Fibroblast of skin of left biceps (primary cell): ENCODE data around the gene RNF4.
"Not testable (repeated sequence)": the region's sequence is repeated elsewhere in the genome, so short reads cannot be mapped to it uniquely, and the experiment has no call there.

ENCODE experiments used
- DNase-seq, 2 experiments: peaks; one replicate each; pipeline ENCODE4 v3.0.0-alpha.2; 2013; ENCODE audit warnings: low read depth in 2 of 2

The RNF4 gene

DNA sequence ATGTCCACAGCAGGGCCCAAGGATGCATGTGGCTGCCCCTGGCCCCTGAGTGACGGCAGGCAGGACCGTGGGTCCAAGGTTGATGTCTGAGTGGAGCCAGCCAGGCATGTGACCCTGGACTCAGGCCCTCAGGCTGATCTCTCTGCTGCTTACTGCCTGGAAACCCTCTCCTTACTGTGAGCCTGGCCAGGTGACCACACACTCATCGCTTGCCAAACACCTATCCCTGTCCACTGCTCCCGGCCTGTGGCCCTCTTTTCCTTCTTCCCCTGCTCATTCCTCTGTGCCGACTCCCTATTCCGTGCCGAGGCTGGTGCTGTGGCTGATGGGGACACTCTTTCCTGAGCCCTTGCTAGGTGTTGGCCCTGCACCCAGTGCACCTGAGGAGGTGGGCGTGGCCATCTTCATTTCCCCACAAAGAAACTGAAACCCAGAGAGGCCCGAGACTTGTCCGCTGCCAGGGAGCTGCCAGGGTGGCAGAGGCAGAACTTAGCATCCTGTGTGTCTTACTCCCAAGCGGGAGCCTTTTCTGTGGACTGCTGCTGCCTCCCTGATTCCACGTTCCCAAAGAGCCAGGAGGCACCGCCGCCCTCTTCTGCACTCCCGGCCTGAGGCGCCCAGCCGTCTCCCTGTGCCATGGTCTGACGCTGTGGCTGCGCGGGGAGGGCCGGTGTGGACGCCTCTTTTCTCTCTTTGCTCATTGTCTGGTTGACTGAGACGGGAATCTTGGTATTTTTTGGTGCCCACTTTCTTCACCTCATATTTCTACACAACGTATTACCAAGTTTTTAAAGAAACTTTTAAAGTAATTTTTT is 11.2 kb upstream of the RNF4 start:
- DNase-seq: no peak

DNA sequence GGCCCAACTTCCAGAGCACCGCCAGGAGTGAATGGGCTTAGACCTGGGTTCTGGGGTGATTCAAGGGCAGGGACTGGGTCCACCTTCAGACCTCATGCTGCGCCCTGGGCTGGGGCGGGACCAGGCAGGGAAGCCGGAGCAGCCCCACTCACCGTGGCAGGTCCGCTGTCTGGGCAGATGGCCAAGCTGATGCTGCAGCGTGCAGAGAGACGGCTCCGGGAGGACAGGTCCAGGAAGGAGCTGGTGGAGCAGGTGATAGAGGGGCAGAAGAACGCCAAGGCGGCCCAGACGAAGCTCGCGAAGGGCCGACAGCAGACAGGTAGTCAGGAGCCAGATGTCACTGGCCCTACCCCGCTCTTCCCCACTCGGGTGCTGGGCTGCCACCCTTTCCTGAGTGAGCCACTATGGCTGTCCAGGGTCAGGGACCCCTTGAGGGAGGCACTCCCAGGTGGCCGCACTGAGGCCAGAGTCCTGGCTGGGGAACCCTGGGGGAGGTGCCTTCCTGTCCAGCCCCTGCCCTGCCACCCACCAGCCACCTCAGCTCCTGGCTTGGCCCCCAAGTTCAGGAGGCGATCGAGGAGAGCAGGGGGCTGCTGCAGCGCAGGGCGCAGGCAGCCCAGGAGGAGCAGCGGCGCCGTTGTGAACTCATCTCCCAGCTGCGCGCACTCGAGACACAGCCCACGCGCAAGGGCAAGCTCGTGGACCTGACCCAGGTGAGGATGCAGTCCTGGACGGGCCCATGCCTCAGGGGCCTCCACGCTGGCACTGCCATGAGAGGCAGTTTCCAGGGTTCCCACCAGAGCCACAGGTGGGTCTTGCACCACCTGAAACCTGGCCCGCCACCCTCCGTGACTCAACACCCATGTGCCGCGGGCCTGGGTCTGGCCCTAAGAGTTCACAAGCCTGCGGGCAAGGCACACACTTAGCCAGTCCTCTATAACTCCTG is 10.1 kb upstream of the RNF4 start:
- DNase-seq: no peak

DNA sequence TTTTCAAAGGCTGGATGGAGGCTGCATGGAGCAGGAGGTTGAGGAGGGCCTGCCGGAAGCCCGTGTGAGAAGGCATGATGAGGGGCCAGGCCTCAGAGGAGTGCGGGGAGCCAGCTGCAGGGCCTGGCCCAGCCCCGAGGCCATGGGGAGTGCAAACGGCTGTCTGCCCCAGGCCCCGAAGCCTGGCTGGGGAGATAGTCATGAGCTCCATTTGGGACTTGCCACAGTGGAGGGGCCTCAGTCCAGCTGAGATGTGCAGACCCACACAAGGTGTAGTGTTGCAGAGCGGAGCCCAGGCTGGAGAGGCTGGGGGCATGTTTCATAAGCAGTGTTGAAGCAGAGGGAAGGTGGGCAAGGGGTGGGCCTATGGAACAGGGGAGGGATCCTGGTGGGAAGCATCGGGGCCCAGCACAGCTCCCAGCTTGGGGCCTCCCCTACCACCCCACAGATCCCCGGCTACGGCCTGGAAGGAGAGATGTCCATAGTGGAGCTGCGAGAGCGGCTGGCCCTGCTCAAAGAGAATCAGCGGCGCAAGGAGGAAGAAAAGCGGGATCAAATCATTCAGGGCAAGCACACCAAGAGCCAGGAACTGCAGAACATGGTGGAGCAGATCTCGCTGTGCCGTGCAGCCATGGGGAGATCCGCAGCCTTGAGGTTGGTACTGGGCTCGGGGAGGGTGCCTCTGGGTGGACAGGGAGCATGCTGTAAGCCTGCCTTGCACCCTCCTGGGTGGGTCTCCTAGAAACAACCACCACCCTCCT is 9.1 kb upstream of the RNF4 start:
- DNase-seq: no peak

DNA sequence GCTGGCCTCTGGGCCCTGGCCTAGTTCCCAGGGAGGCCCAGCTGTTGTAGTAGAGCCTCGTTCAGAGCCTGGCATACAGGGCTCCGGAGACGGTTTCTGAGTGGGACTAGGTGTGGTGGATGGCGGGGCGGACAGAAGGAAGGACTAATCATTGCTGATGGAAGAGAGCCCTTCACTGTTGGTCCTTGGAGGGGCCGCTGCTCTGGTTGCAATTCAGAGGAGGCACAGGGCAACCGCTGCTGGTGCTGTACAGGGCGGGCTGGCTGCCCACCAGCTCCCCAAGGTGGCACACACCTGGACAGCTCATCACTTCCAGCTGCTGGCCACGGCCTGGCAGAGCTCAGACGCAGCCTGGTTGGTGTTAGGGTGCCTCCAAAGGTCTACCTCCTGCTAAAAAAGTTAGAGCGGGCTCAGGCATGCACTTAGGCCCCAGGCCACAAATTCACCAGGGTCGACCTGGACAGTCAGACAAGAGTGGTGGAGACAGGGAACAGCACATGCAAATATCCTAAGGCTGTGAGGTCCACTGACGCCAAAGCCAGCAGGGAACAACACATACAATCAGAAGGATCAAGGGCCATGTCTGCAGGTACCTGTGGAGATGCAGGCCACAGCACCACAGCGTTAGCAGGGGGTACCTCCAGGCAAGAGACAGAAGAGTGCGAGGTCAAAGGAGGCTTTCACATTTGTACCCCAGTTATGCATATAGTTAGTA is 7.5 kb upstream of the RNF4 start:
- DNase-seq: no peak

DNA sequence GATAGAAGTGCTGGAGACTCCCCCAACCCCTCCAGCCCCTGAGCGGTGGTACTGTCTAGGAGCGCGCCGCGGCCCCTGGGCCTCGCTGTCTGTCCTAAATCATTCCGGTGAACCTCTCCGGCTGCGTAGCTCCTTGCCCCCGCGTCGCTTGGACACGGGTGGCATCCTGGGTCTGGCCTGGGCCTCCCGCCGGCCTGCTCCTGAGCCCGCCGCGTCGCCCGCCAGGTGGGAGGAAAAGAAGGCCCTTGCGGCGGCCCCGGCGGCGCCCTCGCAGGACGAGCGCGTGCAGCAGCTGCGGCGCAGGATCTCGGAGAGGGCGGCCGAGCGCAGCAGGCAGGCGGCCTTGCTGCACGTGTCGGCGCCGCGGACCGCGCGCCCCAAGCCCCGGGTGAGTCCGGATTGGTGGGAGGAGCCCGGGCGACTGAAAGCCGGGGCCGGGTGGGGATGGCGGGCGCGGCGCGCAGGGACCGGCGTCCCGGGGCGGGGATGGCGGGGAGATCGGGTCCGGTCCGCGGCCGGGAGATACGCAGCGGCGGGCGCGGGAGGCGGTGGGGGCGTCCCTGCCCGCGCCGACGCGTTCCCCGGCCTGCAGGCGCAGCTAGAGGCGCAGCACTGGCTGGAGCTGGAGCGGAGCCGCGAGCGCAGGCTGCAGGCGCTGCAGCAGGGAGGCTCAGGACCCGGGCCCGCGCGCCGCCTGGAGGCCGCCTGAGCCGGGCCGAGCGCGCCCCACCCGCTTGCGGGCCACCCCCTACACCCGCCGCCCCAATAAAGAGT is 6.5 kb upstream of the RNF4 start:
- no peak for DNase-seq

DNA sequence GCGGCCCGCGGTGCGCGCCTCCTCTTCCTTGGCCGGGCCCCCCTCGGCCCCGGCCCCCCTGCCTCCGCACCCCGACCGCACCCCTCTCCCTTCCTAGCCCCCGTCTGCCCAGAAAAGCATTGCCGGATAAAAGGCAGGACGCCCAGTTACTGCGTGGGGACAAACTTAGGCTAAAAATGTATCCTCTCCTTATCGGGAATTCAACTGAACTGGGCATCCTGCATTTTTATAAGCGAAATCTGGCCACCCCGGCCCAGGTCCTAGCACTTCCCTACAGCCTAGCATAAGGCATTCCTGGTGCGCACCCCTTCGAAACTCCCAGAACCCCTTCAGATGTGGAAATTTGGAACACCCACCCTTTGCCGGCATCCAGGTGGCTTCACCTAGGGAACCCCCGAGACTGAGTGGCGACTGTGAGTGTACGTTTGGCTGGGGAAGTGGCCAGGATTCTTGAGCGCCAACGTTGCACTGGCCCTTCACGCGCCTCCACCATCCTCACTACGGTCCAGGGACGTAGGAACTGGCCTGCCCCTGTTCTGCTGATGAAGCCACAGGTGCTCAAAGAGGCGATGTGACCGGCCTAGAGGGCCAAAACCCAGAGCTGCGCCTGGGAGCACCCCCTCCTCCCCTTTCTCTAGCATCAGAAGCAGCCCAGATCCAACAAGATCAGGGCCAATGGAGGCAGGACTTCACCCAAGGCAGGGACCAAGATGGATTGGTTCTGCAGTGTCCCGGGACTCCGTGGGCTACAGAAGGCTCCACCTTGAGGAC is 5.7 kb upstream of the RNF4 start:
- DNase-seq: no peak

DNA sequence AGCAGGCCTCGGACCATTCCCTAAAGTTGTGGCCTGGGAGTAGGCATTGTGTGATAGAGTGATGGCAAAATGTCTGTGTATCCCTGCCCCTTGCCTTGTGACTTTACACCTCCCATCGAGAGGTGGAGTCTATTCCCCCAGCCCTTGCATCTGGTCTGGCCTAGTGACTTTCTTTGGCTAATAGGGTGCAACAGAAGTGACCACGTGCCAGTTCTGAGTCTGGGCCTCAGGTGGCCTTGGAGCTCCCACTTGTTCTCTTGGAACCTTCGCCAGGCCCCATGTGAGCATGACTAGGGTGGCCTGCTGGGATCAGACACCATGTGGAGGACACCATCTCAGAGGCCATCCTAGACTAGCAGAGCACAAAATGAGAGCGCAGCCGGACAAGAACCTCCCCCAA is 3.9 kb upstream of the RNF4 start:
- DNase-seq: no peak

DNA sequence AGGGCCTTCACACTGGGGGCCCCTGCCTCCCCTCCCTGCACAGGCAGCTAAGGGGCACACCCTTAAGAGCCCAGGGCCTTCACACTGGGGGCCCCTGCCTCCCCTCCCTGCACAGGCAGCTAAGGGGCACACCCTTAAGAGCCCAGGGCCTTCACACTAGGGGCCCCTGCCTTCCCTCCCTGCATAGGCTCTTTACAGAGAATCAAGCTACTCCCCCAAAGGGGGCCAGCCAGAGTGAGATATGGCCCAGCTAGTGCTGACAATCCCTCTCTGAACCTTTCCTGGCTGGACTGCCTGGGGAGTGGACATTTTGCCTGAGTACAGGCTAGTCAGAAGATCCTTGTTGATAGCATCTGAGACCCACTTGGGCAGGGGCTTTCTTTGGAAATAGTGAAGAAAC is 3.4 kb upstream of the RNF4 start:
- DNase-seq: not testable (repeated sequence)

DNA sequence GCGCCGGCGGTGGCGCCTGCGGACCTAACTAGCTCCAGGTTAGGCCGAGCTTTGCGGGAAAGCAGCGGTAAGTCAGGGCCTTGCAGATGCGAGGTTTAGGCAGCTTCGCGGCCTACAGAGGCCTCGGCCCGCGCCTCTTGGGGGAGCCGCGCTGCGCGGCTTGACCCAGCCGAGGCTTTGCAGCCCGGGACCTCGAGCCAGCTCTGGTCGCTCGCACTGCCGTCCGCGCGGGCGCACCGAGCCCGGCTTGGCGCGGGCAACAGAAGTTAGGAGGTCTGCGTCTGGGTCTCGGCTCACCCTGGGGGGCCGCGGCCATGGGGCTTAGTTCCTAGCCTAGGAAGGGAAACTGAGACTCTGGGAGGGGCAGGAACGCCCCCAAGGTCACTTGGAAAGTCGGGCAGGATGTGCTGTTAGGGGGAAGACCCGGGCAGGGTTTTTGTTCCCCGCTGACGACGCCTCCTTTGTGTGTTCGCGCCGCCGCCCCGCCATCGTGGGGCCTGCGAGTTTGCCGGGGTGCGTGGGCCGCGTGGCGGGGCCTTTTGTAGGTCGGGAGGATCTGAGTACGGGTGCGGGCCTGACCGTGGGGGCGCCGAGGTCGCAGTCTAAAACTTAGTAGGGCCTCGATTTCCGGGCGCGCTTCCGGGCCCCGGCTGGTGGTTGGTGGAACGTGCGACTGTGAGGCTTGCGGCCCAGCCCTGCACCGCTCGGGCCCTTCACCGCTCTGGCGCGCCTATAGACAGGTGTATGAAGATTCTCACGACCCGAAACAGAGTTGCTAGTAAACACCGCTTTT is 482 bp downstream of the RNF4 start:
- no peak for DNase-seq

DNA sequence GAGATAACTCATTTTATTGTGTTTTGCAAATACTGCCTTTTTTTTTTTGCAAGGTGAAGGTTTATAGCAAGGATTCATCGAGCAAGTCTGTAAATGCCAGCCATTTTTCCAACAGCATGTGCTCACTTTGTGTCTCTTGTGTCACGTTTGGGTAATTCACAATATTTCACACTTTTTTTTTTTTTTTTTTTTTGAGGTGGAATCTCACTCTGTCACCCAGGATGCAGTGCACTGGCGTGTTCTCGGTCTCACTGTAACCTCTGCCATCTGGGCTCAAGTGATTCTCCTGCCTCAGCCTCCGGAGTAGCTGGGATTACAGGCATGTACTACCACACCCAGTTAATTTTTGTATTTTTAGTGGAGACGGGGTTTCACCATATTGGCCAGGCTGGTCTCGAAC is 1.9 kb downstream of the RNF4 start:
- no peak for DNase-seq

DNA sequence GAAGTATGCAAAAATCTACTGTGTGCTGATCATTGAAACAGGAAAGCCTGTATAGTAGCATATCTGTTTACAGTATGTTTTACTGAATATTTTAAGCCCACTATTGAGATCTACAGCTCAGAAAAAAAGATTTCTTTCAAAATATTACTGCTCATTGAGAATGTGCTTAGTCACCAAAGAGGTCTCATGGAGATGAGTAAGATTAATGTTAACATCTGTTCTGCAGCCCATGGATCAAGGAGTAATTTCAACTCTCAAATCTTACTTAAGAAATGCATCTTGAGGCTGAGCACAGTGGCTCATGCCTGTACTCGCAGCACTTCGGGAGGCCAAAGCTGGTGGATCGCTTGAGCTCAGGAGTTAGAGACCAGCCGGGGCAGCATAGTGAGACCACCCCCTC is 3.3 kb downstream of the RNF4 start:
- no peak for DNase-seq

DNA sequence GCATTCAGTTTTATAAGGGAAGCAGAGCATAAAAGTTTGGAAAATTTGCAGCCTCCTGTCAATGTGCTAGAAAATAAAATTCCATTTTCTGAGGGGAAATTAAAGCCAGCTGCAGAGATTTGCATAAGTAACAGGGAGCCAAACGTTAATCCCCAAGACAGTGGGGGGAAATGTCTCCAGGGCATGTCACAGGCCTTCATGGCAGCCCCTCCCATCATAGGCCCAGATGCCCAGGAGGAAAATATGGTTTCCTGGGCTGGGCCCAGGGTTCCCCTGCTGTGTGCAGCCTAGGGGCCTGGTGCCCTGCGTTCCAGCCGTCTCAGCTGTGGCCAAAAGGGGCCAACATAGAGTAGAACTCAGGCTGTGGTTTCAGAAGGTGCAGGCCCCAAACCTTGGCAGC is 9.3 kb downstream of the RNF4 start:
- no peak for DNase-seq

DNA sequence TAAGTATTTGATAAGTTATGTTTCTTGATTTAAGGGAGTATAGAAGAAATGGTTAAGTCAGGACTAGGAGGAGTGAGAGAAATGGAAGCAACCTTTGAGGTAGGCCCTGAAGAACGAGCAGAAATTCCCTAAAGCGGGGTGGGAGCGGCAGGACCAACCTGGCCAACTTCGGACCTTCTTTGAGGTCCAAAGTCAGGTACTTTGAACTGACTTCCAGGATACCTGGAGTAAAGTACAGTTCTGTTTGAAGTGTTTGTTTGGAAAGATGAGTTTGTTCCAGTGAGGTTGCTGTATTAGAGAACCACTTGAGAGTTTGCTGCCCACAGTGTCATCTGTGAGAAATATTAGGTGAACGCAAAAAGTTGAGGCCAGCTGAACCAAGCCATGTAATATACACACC is 11.7 kb downstream of the RNF4 start:
- DNase-seq: no peak

DNA sequence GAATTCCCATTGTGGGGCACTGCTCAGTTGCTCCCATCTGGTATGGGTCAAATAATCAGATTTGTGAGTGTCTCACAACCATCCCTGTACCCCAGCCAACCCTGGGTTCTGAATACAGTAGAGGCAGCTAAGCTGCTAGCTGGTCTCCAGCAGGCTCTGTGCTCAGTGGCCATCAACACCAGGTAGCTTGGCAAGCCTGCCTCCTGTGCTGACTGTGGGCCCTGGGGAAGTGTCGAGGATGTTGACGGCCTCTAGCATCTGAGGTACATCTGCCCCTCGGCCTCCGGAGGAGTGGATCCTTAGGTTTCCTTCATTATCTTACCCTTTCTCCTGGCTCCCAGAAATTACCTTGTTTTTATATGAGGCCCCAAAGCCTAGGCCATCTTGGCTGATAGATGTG is 13.3 kb downstream of the RNF4 start:
- DNase-seq: no peak

DNA sequence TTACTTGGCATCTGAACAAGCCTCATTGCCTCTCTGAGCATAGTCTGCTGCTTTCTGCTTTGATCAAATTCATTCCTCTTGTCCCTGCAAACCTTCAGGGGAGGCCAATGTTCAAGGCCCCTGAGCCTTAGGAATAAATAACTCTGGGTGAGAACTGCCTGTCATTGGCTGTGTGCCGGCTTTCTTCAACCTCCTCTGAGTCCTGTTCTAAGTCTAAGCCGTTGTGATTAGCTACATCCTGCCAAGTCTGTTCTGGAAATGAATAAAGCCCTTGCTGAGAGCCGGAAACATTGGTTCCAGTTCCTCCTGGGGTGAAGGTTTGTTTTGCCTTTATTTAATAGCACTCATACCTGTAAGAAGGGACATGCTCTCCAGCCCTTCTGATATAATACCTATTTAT is 13.8 kb downstream of the RNF4 start:
- DNase-seq: no peak

DNA sequence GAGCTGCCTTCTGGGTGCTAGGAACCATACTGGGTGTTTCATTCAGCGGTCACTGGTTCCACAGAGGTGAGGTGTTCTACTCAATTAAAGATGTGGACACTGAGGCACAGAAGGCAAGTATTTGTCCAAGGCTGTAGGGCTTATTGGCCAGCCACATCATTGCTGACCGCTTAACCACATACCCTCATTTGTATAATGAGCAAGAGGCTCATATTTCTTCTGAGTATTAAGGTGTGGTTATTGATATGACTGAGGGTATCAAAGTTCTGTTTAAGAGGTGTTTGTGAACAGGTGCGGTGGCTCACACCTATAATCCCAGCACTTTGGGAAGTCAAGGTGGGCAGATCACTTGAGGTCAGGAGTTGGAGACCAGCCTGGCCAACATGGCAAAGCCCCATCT is 14.3 kb downstream of the RNF4 start:
- no peak for DNase-seq

DNA sequence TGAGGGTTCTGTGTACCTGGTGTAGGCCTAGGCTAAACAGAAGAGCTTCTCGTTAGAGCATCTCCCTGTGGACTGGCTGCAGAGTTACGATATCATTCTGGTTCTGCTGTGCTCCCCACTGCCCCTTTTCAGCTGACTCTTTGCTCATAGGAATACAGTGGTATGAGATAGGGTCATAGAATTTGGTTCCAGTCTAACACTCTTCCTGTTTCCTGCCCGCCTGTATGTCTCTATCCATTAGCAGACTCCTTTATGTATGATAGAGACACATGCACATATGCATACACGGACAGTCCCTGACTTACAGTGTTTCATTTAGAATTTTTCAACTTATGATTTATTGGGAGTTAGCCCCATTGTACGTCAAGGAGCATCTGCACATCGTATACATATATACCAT is 15.3 kb downstream of the RNF4 start:
- no peak for DNase-seq

DNA sequence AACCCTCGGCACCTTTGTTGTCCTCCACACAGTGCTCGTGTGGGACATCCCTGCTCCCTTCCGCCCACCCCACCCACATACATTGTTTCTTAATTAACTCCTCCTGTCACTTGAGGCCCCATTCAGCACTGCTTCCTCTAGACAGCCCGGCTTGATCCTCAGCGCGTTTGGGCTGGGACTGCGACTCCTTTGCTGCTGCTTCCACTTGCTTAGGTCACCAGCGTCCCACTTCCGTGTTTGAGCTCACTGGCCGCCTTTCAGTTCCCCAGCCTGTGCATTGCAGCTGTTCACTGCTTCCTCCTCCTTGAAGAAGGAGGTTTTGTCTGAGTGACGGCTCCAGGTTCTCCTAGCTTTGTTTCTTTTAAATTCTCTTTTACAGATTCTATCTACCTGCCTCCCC is 16.1 kb downstream of the RNF4 start:
- DNase-seq: no peak

DNA sequence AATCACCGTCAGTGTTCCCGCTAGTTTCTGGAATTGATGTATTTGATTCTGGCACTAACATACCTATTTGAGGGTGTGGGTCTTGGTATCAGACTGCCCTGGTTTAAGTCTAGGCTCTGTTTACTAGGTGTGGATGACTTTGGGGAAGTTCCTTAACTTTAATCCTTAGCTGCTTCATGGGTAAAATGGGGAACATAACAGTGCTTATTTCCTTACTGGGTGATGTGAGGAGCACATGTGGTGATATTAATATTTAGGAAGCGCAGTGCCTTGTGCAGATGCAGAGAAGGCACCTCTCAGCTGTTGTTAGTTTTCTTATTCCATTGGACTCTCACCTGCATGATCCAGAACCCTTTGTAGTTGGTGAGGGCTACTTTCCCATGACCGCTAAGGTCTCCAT is 17.1 kb downstream of the RNF4 start:
- DNase-seq: no peak
